ENCODE measurements around the gene RHOC. TPM values are rescaled to one million over a fixed set of nuclear protein-coding genes. Genes with fewer than 3 reads are reported as not detected.
"Not testable (repeated sequence)": the region's sequence is repeated elsewhere in the genome, so short reads cannot be mapped to it uniquely, and the experiment has no call there.

RHOC gene
- 218 and 228 TPM in 2 replicates for total RNA-seq (2014; rRNA removed; shearing (Covaris generic))

DNA sequence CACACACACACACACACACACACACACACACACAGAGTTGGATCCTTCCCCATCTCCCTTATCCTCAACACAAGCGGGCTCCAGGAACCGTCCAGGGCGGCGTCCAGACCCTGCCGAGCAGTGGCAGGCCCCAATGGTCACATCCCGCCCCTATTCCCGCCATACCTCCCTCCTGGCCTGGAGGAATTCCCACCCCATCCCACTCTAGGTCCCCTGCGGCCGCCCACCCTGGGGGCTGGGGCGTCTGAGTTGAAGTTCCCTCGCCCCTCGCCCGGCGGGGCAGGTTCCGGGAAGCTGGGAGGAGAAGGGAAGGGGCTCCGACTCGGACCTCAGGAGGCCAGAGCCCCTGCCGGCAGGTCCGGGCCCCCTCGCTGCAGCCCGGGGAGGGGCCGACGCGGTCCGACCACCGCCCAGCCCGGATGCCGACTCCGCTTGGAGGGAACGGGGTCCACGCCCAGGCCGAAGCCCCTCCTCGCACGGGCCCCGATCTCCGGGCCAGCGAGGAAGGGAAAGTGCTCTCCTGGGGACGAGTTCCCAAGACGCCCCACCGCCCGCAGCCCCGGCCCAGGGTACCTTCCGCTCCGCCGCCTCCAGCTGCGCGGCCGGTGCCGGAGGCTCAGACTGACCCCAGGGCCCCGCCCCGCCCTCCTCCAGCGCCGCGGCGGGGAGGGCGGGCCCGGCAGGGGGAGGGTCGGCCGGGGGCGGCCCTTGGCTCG, at the start of gene RHOC:
Gene RHOC, minus strand, starts transcription at position 623 of the 716 bp plus-strand sequence. CDS start 3,328 bp downstream, outside the sequence.
- no peak for DNase-seq (ENCODE audit: low spot score)

DNA sequence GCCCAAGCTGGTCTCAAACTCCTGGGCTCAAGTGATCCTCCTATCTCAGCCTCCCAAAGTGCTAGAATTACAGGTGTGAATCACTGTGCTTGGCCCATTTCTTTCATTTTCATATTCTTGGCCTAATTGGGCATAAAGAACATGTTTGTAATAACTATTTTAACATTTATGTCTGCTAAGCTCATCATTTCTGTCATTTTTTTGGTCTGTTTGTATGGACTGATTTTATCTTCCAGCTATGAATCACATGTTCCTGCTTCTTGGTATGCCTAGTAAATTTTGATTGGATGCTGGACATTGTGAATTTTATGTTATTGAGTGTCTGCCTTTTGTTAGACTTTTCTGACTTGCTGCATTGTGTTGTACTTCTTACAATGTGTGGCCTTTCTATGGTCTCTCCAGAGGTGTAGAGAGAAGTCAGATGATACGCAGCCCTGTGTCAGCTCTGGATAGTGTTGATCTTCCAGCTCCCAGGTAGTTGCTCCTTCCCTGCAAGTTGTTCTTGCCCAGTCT, 47.2 kb upstream of the RHOC start:
- DNase-seq (ENCODE audit: low spot score), result no peak

DNA sequence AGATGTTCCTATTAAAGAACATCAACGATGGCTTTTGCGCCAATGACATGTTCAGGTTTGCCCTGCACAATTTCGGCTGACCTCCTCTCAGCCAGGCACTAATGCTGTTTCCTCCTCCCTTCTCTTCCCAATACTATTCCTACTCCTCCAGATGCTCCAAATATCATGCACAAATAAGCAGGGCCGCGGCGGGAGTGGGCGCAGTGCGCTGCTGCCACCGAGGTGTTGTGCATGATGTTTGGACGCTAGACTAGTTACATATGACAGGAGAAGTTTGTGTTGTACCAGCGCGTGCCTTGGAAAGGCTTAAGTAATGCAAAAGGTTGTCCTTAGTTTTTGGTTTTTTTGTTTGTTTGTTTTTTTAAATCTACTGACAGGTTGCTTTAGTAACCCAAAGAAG, 41.5 kb upstream of the RHOC start:
- DNase-seq (ENCODE audit: low spot score), result no peak

DNA sequence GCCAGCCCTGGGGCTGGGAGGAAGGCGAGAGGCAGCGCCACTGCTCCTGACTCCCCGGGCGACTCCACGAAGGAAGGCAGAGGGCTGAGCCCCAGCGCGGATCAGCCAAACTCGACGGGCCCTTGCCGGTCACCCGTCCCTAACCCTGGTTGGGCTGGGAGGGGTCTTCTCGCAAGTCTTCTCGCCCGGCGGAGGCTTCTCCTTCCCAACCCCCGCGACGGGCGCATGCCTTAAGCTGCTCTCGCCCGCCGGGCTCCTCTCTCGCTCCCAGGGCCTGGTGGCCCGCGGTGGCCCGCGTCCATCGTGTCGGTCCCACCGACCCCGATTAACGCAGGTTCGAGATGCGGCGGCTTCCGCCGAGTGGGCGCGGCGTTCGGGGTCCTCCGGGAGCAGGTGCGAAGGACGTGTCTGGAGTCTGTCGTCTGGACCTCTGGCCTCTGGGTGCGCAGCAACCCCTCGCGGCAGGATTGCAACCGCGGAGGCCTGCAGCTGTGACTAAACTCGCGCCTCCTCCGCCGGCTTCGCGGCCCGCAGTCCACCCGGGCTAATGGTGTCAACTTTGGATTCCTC, 37.2 kb upstream of the RHOC start:
- no peak for DNase-seq (ENCODE audit: low spot score)

DNA sequence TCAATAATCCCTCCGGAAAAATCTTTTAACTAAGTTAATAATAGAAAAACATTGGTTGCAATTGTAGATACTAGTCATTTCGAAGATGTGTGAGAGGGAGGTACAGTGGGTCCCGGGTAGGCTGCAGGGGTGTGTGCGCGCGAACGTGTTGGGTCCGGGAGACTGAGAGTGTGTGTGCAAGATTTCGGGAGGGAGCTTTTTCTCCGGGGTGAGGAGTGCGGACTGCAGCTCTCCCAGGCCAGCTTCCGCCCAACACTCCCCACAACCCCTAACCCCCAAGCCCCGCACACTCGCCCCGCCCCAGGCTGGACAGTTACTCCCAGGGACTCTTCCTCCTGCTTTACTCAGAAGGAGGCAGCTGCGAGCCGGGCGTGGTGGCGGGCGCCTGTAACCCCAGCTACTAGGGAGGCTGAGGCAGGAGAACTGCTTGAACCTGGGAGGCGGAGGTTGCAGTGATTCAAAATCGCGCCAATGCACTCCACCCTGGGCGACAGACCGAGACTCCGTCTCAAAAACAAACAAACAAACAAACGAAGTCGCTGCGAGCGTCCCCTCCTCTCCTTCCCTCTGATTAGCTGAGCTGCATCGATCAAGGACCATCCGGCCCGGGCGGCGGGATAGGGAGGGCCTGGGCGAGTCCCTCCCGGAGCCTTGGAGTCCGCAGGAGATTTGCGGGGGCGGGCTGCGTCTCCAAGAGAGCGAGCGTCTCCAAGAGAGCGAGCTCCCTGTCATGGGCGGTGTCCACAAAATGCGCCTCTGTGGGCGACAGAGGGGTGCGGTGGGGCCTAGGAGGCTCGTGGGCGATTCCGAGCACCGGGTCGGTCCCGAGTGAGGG, 36.5 kb upstream of the RHOC start:
- DNase-seq (ENCODE audit: low spot score), result no peak

DNA sequence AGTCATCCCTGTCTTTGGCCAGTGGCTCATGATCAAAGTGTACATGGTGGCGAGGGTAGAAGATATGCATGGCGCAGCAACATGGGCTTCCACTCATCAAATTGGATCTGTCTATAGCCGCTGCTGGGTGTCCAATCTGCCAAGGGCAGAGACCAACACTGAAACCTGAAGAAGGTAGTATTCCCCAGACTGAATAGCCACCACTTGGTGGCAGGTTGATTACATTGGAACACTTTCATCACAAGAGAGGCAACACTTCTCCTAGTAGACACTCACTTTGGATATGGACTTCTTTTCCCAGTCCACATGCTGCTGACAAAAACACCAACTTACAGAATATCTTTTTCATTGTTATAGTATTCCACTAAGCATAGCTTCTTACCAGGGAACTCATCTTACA, 30.6 kb upstream of the RHOC start:
- DNase-seq (ENCODE audit: low spot score), result no peak

DNA sequence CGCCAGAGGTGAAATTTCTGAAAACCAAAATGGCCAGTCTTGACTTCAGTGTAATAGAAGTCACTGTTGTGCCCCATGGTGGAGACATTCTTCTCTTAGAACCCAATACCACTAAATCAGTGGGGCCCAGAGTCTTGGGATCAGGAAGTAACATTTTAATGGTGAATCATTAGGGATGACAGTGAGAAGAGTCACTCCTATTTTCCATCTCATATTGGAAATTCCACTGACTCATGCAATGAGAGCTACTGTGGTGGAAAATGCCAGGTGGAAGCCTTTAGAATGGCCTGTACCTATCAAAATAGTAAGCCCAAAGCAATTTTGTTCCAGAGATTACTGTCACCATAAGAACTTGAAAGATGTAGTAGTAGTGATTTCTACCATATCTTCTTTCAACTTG, 28.8 kb upstream of the RHOC start:
- peak; percentile 16 for DNase-seq (ENCODE audit: low spot score)

DNA sequence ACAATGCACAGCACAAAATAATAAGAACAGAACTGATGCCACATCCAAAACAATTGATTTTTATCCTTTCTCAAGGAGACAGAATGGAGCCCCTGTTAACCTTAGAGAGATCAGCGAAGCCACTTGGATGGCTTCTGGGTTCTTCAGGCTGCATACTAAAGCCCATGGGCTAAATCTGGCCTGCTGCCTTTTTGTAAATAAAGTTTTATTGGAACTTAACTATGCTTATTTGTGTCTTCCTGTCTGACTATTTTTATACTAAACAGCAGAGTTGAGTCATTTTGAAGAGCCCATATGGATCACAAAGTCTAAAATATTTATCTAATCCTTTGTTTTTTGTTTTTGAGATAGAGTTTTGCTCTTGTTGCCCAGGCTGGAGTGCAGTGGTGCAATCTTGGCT, 24.5 kb upstream of the RHOC start:
- no peak for DNase-seq (ENCODE audit: low spot score)

DNA sequence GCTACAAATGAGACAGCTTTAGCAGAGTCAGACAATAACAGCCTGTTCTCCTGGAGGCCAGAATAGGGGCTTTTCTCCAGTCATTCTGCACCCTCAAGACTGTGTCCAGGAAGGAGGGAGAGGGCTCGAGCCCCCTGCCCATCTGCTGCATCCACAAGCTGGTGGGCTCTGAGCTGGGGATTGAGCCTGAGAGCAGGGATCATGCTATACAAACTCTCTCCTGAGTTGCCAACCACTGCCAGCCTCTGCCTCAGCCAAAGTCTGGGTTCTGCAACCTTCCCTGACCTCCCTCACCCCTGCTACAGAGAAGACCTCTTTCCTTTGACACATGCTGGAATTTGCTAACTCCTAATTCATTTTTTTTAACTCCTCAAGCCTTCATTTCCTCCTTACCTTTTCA, 23.0 kb upstream of the RHOC start:
- DNase-seq (ENCODE audit: low spot score), result no peak

DNA sequence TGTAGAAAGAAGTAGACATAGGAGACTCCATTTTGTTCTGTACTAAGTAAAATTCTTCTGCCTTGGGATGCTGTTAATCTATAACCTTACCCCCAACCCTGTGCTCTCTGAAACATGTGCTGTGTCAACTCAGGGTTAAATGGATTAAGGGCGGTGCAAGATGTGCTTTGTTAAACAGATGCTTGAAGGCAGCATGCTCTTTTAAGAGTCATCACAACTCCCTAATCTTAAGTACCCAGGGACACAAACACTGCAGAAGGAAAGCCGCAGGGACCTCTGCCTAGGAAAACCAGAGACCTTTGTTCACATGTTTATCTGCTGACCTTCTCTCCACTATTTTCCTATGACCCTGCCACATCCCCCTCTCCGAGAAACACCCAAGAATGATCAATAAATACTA, 22.1 kb upstream of the RHOC start:
- not testable (repeated sequence) for DNase-seq (ENCODE audit: low spot score)

DNA sequence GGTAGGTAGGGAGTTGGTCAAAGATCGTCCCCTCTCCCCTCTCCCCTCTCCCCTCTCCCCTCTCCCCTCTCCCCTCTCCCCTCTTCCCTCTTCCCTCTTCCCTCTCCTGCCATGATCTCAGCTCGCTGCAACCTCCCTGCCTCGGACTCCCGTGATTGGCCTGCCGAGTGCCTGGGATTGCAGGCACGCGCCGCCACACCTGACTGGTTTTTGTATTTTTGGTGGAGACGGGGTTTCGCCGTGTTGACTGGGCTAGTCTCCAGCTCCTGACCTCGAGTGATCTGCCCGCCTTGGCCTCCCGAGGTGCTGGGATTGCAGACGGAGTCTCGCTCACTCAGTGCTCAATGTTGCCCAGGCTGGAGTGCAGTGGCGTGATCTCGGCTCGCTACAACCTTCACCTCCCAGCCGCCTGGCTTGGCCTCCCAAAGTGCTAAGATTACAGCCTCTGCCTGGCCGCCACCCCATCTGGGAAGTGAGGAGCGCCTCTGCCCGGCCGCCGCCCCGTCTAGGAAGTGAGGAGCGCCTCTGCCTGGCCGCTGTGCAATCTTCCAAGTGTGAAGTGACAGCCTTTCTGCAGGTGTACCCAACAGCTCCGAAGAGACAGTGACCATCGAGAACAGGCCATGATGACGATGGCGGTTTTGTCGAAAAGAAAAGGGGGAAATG, 21.5 kb upstream of the RHOC start:
- DNase-seq (ENCODE audit: low spot score), result not testable (repeated sequence)

DNA sequence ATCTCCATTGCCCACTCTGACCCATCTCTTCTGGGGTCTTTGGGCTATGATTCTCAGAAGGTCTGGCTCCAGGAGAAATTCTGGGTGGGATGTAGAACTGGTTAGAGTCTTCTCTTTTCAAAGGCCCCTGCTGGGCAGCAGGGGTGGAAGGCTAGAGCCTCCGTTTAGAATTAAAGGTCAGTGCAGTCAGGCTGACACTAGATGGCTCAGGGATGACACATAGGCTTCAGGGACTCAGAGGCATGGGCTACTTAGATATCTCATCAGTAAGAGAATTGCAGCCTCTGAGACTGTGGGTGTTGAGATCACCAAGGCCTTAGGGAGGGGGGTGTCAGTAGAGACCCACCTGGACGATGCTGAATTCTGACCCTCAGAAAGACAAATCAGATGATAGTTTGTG, 20.8 kb upstream of the RHOC start:
- DNase-seq (ENCODE audit: low spot score), result no peak

DNA sequence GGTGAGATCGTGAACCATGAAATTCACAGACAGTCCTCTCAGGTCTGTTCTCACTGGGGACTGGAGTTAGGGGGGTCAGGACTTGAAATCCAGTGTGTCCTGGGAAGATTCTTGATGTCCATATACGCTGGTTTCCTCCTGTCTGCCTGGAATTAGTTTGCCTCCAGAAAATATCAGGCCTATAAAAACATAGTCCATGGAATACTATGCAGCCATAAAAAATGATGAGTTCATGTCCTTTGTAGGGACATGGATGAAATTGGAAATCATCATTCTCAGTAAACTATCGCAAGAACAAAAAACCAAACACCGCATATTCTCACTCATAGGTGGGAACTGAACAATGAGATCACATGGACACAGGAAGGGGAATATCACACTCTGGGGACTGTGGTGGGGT, 17.3 kb upstream of the RHOC start:
- not testable (repeated sequence) for DNase-seq (ENCODE audit: low spot score)

DNA sequence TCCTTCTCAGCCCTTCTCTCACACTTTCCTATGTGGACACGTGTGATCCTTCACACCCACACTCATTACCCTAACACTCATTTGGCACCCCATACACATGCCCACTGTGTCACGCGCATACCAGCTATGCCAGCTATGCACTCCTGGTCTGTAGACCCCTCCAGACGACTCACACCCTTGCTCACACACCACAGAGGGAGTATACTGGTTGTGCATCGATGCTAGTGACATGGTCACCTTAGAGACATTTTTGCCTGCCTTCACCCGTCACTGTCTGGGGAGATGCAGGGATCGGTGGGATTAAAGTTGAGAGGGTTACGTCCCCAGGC, 16.5 kb upstream of the RHOC start:
- no peak for DNase-seq (ENCODE audit: low spot score)

DNA sequence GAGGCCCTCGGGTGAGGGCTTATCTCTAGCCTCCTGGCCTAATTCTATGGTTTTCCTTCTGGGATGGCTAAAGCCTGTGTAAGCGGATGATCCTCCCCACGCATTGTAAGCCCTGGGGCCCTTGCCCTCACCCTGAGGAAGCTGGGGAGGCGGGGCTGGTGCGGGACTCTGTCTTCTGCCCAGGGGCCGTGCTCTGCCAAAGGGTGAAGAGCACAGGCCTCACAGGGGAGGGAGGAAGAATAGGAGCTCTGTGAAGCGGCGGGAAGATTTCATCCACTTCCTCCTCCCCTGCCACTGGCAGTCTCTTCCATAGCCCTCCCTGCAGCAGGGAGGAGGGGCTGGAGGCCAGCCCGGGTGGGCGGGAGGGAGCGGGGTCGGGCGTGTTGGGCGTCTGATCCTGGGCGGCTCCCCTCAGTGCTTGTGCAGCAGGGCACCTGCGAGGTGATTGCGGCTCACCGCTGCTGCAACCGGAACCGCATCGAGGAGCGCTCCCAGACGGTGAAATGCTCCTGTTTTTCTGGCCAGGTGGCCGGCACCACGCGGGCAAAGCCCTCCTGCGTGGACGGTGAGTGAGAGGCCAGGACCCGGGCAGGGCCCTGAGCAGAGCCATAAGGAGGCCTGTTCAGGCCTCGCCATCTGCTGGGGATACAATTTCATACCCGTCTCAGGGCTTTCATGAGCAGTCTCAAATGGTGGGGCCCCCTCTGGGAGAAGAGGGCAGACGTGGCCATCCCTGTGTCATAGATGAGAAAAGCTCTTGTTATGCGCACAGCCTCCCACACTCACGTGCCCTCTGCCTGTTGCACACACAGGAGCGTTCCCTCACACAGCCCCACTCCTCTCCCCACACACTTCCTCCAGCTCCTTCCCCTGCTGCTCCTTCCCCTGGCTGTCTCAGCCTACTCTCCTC, 15.9 kb upstream of the RHOC start:
- DNase-seq (ENCODE audit: low spot score), result no peak

DNA sequence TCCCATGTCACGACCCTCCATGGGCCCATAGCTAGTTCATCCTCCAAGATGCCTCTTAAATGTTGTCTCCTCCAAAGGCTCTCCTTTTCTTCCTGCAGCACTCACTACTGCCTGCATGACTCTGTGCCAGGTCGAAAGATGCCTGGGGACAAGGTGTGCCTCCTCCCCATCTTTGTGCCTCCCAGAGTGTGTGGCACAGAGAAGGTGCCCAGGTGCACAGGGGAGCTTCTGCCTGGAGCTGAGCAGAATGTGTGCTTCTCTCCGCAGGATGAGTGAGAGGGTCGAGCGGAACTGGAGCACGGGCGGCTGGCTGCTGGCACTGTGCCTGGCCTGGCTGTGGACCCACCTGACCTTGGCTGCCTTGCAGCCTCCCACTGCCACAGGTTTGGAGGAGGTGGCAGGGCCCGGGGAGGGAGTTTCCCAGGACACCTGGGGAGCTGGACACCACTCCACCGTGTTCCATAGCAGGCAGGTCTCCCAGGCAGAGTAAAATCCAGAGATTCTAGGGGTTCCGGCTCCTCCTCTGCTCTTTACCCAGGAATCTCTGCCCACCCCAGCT, 15.1 kb upstream of the RHOC start:
- DNase-seq (ENCODE audit: low spot score), result no peak

DNA sequence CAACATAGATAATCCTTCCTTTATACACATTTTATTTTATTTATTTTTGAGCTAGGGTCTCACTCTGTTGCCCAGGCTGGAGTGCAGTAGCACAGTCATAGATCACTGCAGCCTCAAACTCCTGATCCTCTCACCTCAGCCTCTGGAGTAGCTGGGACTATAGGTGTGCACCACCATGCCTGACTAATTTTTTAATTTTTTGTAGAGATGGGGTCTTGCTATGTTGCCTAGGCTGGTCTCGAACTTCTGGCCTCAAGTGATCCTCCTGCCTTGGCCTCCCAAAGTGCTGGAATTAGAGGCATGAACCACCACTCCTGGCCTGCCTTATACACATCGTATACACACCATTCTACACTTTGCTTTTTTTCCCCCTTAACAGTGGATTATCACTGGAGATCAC, 14.4 kb upstream of the RHOC start:
- not testable (repeated sequence) for DNase-seq (ENCODE audit: low spot score)

DNA sequence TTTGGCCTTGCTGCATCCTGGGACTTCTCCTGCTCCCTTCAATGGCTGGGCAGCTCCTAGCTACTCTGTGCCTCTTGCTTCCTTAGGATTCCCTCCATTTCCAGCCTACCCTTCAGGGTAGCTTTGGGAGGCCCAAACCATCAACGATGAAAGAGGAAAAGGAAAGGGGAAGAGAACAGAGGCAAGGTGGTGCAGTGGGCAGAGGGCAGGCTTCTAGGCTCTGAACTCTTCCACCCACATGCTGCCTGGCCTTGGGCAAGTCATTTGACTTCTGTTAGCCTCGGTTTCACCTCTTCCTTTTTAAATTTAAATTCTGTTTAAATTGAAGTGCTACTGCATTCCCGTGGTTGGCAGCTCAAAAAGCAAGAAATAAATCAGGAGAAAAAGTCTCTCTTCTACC, 13.9 kb upstream of the RHOC start:
- no peak for DNase-seq (ENCODE audit: low spot score)

DNA sequence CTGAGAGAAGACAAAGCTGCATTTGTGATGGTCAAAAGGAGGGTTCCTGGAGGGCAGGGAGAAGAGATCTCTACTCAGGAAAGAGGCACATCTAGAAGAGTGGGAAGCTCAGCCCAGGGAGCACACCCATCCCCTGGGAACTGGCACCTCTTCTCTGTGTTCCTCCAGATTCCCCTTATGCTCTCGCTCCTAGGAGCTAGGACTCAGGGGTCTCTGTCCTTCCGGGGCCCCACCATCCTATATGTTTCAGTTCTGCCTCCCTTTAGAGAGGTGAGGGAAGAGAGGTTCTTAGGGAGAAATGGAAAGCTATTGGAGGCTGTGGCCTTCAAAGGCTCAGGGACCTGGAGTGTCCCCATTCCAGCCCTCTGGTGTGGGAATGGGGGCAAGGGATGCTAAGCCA, 12.8 kb upstream of the RHOC start:
- no peak for DNase-seq (ENCODE audit: low spot score)

DNA sequence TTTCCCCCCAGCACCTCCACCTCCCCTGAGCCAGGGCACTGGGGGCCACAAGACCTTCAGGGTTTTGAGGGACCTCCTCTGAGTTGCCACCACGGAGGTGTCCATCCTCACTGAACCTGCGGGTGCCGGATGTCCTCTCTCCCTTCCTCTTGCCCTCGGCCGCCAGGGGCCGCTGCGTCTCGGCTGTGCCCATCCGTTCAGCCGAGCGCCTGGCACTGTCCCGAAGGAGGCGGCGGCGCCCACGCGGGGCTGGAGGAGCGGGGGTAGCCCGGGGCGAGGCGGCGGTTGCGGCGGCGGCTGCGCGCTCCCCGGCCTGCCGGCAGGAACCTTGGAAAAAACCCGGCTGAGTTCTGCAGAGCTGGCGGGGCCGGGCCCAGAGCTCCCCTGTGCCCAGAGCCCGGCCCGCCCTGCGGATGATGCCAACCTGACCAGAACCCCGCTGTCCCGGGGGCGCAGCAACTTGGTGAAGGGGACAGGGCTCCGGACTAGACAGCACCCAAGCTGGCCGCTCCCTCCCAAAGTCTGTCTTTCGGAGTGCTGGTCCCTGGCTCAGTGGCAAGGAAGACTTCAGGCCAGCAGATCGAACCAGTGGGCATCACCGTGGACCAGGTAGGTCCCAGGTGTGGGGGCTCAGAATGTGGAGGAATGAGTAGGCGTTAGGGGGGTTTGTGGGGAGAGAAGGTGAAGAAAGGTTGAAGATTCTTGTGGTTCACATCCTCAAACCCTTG, 11.9 kb upstream of the RHOC start:
- peak; percentile 50 for DNase-seq (ENCODE audit: low spot score)

All from H4 (cell line).